HCT116 (cell line): ENCODE results near the gene ABHD2. TPM values are rescaled to one million over a fixed set of nuclear protein-coding genes. Genes with fewer than 3 reads are reported as not detected.

Experiments used
- ATAC-seq: fragments of 200-7000 bp; cut with Tn5 transposase; 2 replicates; pipeline ENCODE4 v1.9.1; 2020; ENCODE audit warnings: mild to moderate bottlenecking, moderate library complexity
- BruUV-seq: library from RNA; stranded (reverse); fragments of 400-500 nt; replicated peaks from 2 replicates; lab custom pipeline; 2021; lab: Mats Ljungman, UMichigan
- CTCF ChIA-PET: fragments of 300-600 bp; sonication (Branson Sonifier 250); formaldehyde crosslinking; loops from one replicate; lab custom pipeline; 2021; ENCODE audit warnings: antibody characterized with exemption; lab: Charles Lee
- POLR2A ChIA-PET: fragments of 300-600, 350-600 bp; sonication (Branson Sonifier 250); formaldehyde crosslinking; loops from one replicate; lab custom pipeline; 2021; ENCODE audit warnings: antibody characterized with exemption; lab: Charles Lee
- RAD21 ChIA-PET, 2 experiments: fragments of 300-600 bp; sonication (Branson Sonifier 250); formaldehyde crosslinking; loops; one replicate each; lab custom pipeline; 2023; ENCODE audit warnings: low total read pairs in 2 of 2; ENCODE audit not compliant: uncharacterized antibody in 2 of 2, unreplicated experiment in 2 of 2, low non-redundant PET in 1 of 2; lab: Charles Lee
- DNase-seq: peaks from one replicate; pipeline ENCODE4 v3.0.0-alpha.2; 2010; ENCODE audit warnings: low read depth, low spot score
- H2AFZ ChIP-seq: fragments of 200-600 bp; shearing (Covaris generic), sonication (generic); 2 replicates; pipeline ENCODE4 v1.6.1; 2017; ENCODE audit warnings: low read depth, mixed run types, mixed read lengths, antibody characterized with exemption, low read length; ENCODE audit not compliant: poor library complexity, severe bottlenecking
- H3K27ac ChIP-seq: 2 replicates; pipeline ENCODE4 v1.5.1; 2012; ENCODE audit warnings: low read depth, low read length
- H3K27me3 ChIP-seq: fragments of 200-600 bp; sonication (generic); 2 replicates; pipeline ENCODE4 v1.6.1; 2016; ENCODE audit warnings: mixed run types, low read length, mixed read lengths; ENCODE audit not compliant: insufficient read depth
- H3K36me3 ChIP-seq, 2 experiments: fragments of 200-500 bp in 1 of 2; fragments of 200-600 bp in 1 of 2; sonication (Bioruptor generic) in 1 of 2; sonication (generic) in 1 of 2; 2 replicates each; pipeline versions ENCODE4 v1.5.1 to v1.6.1; 2014 to 2016; ENCODE audit warnings: low read length in 2 of 2, inconsistent platforms in 1 of 2, mixed read lengths in 1 of 2, mixed run types in 1 of 2; ENCODE audit not compliant: insufficient read depth in 2 of 2, control insufficient read depth in 1 of 2
- H3K4me1 ChIP-seq, 2 experiments: fragments of 200-600 bp in 1 of 2; sonication (generic) in 1 of 2; 2 replicates each; pipeline versions ENCODE4 v1.5.1 to v1.6.1; 2012 to 2017; ENCODE audit warnings: low read length in 2 of 2, inconsistent platforms in 1 of 2, mild to moderate bottlenecking in 1 of 2, mixed read lengths in 1 of 2, mixed run types in 1 of 2, moderate library complexity in 1 of 2; ENCODE audit not compliant: insufficient read depth in 2 of 2, control insufficient read depth in 1 of 2
- H3K4me2 ChIP-seq: fragments of 200-600 bp; sonication (generic); 2 replicates; pipeline ENCODE4 v1.6.1; 2017; ENCODE audit warnings: mixed run types, low read length, mixed read lengths
- H3K4me3 ChIP-seq, 2 experiments: fragments of 200-600 bp in 1 of 2; sonication (generic) in 1 of 2; replicated peaks in 1 of 2; 2 replicates each; pipeline ENCODE4 v1.5.1; 2011 to 2016; ENCODE audit warnings: low read length in 2 of 2, control low read depth in 1 of 2, low read depth in 1 of 2, mild to moderate bottlenecking in 1 of 2, mixed read lengths in 1 of 2, mixed run types in 1 of 2
- H3K79me2 ChIP-seq: fragments of 200-600 bp; sonication (generic); 2 replicates; pipeline ENCODE4 v1.6.1; 2017; ENCODE audit warnings: mild to moderate bottlenecking, mixed run types, low read length, moderate library complexity, mixed read lengths; ENCODE audit not compliant: insufficient read depth
- H3K9ac ChIP-seq: fragments of 200-600 bp; sonication (generic); 2 replicates; pipeline ENCODE4 v1.6.1; 2016; ENCODE audit warnings: low read length, mixed read lengths
- H3K9me2 ChIP-seq: fragments of 200-600 bp; sonication (generic), shearing (Covaris generic); 2 replicates; pipeline ENCODE4 v1.6.1; 2017; ENCODE audit warnings: mixed run types, mild to moderate bottlenecking, moderate library complexity; ENCODE audit not compliant: insufficient read depth
- H3K9me3 ChIP-seq, 2 experiments: fragments of 200-500 bp in 1 of 2; fragments of 200-600 bp in 1 of 2; sonication (Bioruptor generic) in 1 of 2; sonication (generic) in 1 of 2; 2 replicates each; pipeline ENCODE4 v1.6.1; 2014 to 2017; ENCODE audit warnings: low read length in 2 of 2, mixed read lengths in 2 of 2, inconsistent platforms in 1 of 2, low read depth in 1 of 2, mild to moderate bottlenecking in 1 of 2, mixed run types in 1 of 2, moderate library complexity in 1 of 2; ENCODE audit not compliant: control insufficient read depth in 1 of 2, insufficient read depth in 1 of 2
- H4K20me1 ChIP-seq: fragments of 200-600 bp; sonication (generic), shearing (Covaris generic); 2 replicates; pipeline ENCODE4 v1.6.1; 2017; ENCODE audit warnings: mixed run types, mild to moderate bottlenecking, moderate library complexity; ENCODE audit not compliant: insufficient read depth
- CEBPB ChIP-seq: IDR thresholded peaks from 2 replicates; pipeline ENCODE4 v1.6.1; 2012; ENCODE audit warnings: low read depth
- JUND ChIP-seq: IDR thresholded peaks from 2 replicates; pipeline ENCODE4 v1.6.1; 2012
- RAD21 ChIP-seq: IDR thresholded peaks from 2 replicates; pipeline ENCODE4 v1.6.1; 2012; ENCODE audit warnings: low read depth, mild to moderate bottlenecking
- SIN3A ChIP-seq: IDR thresholded peaks from 2 replicates; pipeline ENCODE4 v1.6.1; 2012; ENCODE audit warnings: low read depth
- TCF7L2 ChIP-seq: IDR thresholded peaks from 2 replicates; pipeline ENCODE4 v1.7.0; 2011; ENCODE audit warnings: borderline replicate concordance, inconsistent platforms; ENCODE audit not compliant: insufficient read depth, insufficient read length; ENCODE audit errors: extremely low read depth
- YY1 ChIP-seq: IDR thresholded peaks from 2 replicates; pipeline ENCODE4 v1.6.1; 2011; ENCODE audit warnings: low read length, low read depth, moderate library complexity, mild to moderate bottlenecking; ENCODE audit not compliant: insufficient replicate concordance; ENCODE audit errors: extremely low read depth
- ZFX ChIP-seq: fragments of 450-650 bp; IDR thresholded peaks from 2 replicates; pipeline ENCODE4 v1.6.1; 2017
- ZNF274 ChIP-seq: fragments of 200-500 bp; sonication (Bioruptor generic); IDR thresholded peaks from 2 replicates; pipeline ENCODE4 v1.6.1; 2014; ENCODE audit warnings: mild to moderate bottlenecking, low read depth, low read length, inconsistent platforms
- intact Hi-C: fragments of 100-400 bp; cut with micrococcal nuclease; formaldehyde crosslinking; loops from 2 replicates; pipeline ENCODE4 v1.10.0; 2022
- total RNA-seq: library from RNA; stranded (reverse); gene quantifications from one replicate; pipeline ENCODE4 v1.2.1, GENCODE V29; 2021; ENCODE audit not compliant: unreplicated experiment
- TF ChIP-seq, protein P1 (sequence below): IDR thresholded peaks from 2 replicates; pipeline ENCODE4 v1.6.1; 2011; ENCODE audit warnings: mild to moderate bottlenecking, low read length, moderate library complexity; ENCODE audit not compliant: insufficient replicate concordance; ENCODE audit errors: extremely low read depth
- TF ChIP-seq, protein P2 (sequence below): IDR thresholded peaks from 2 replicates; pipeline ENCODE4 v1.6.1; 2012; ENCODE audit warnings: low read depth
- TF ChIP-seq, protein P3 (sequence below), 3 experiments: fragments of 200-600 bp in 1 of 3; sonication (generic) in 1 of 3; IDR thresholded peaks in 2 of 3; conservative IDR thresholded peaks in 1 of 3; 2 replicates each; pipeline ENCODE4 v1.5.1; 2012 to 2017; ENCODE audit warnings: low read depth in 2 of 3, low read length in 2 of 3, antibody characterized with exemption in 1 of 3, borderline replicate concordance in 1 of 3, control low read depth in 1 of 3, mild to moderate bottlenecking in 1 of 3, mixed read lengths in 1 of 3, mixed run types in 1 of 3, moderate library complexity in 1 of 3; ENCODE audit not compliant: insufficient read depth in 1 of 3

ABHD2 gene
- total RNA-seq, 1 experiment from 2014 or later = 40.8 TPM

DNA sequence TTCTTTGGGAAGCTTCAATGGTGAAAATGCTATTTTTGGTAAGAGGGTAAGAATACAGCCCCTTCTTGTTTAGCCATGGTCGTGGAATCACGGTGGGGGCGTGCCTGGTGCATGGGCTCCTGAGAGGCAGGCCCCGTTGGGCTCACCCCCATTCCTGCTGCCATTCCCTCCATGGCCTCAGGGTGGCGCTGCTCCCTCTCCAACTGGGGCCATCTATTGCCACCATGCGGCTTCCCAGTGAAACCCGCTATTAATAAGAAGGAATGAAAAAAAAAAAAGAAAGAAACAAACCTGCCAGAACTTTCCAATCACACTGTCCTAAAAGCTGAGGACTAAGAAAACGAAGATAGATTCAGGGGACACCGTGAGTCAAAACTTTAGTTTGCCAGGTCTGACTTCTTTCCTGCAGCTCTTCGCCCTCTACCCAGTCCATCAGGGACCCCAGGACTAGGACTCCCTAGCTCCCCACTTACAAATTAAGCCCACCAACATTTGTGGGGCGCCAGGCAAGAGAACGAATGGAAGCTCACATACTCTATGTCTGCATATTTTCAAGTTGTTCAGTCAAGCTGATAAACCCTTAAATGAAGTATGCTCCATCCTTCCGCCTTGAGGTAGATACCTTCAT, 30.6 kb upstream of the ABHD2 start (continued):
- TF ChIP-seq, protein P1, sequence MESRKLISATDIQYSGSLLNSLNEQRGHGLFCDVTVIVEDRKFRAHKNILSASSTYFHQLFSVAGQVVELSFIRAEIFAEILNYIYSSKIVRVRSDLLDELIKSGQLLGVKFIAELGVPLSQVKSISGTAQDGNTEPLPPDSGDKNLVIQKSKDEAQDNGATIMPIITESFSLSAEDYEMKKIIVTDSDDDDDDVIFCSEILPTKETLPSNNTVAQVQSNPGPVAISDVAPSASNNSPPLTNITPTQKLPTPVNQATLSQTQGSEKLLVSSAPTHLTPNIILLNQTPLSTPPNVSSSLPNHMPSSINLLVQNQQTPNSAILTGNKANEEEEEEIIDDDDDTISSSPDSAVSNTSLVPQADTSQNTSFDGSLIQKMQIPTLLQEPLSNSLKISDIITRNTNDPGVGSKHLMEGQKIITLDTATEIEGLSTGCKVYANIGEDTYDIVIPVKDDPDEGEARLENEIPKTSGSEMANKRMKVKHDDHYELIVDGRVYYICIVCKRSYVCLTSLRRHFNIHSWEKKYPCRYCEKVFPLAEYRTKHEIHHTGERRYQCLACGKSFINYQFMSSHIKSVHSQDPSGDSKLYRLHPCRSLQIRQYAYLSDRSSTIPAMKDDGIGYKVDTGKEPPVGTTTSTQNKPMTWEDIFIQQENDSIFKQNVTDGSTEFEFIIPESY = no peak
- TF ChIP-seq JUND (no peak), RAD21 (peak; percentile 97)

DNA sequence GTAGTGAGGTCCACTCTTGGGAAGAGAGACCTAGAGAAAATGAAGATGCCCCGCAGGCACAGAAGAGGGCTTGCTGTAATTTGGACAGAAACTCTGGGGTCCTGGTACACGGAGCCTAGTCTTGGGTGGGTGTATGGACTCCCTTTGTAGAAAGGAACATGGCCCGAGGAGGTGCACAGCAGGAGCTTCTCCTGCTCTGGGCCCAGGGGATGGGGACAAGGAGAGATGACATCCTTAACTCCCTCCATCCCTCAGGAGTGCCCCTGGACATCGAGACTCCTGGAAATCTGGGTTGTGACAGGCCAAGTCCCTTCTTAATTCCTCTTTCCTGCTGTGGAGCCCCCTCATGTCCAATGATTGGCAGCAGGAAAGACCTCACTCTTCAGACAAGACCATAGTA, 29.9 kb upstream of the ABHD2 start:
- Histone ChIP-seq H3K79me2 (no peaks in the 10 kb centered on the region), H3K4me2 (no peak overlapping the region), H3K4me1 (peaks cover 0 to 6% of the 10 kb centered on the region in 2 experiments; a peak in 1 of 4 replicates), H4K20me1 (no peaks in the 10 kb centered on the region), H3K9me3 (no peaks in the 10 kb centered on the region), H3K27me3 (no peaks in the 10 kb centered on the region), H3K27ac (no peak overlapping the region), H3K9ac (no peak overlapping the region), H3K36me3 (no peaks in the 10 kb centered on the region), H3K9me2 (no peaks in the 10 kb centered on the region), H2AFZ (no peak overlapping the region), H3K4me3 (no peak overlapping the region)
- CTCF ChIA-PET = interaction anchor here (0.8 to 2.9 kb wide), 11 partner anchors 21 to 241 kb away, joined by 3 to 39 read pairs (median 8); partner anchors contain the start of gene ABHD2
- ATAC-seq = no peak
- no TSS peak for BruUV-seq
- intact Hi-C loops = loop anchor here (10.0 kb wide), 1 partner anchor 236 kb away; no protein-coding TSS in a partner anchor
- no peak for DNase-seq
- TF ChIP-seq, protein P2, sequence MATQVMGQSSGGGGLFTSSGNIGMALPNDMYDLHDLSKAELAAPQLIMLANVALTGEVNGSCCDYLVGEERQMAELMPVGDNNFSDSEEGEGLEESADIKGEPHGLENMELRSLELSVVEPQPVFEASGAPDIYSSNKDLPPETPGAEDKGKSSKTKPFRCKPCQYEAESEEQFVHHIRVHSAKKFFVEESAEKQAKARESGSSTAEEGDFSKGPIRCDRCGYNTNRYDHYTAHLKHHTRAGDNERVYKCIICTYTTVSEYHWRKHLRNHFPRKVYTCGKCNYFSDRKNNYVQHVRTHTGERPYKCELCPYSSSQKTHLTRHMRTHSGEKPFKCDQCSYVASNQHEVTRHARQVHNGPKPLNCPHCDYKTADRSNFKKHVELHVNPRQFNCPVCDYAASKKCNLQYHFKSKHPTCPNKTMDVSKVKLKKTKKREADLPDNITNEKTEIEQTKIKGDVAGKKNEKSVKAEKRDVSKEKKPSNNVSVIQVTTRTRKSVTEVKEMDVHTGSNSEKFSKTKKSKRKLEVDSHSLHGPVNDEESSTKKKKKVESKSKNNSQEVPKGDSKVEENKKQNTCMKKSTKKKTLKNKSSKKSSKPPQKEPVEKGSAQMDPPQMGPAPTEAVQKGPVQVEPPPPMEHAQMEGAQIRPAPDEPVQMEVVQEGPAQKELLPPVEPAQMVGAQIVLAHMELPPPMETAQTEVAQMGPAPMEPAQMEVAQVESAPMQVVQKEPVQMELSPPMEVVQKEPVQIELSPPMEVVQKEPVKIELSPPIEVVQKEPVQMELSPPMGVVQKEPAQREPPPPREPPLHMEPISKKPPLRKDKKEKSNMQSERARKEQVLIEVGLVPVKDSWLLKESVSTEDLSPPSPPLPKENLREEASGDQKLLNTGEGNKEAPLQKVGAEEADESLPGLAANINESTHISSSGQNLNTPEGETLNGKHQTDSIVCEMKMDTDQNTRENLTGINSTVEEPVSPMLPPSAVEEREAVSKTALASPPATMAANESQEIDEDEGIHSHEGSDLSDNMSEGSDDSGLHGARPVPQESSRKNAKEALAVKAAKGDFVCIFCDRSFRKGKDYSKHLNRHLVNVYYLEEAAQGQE = no peak
- TF ChIP-seq JUND (no peak), YY1 (no peak), RAD21 (no peak), SIN3A (no peak), CEBPB (no peak), ZNF274 (no peak), TCF7L2 (no peak), ZFX (no peak)
- TF ChIP-seq, protein P3, sequence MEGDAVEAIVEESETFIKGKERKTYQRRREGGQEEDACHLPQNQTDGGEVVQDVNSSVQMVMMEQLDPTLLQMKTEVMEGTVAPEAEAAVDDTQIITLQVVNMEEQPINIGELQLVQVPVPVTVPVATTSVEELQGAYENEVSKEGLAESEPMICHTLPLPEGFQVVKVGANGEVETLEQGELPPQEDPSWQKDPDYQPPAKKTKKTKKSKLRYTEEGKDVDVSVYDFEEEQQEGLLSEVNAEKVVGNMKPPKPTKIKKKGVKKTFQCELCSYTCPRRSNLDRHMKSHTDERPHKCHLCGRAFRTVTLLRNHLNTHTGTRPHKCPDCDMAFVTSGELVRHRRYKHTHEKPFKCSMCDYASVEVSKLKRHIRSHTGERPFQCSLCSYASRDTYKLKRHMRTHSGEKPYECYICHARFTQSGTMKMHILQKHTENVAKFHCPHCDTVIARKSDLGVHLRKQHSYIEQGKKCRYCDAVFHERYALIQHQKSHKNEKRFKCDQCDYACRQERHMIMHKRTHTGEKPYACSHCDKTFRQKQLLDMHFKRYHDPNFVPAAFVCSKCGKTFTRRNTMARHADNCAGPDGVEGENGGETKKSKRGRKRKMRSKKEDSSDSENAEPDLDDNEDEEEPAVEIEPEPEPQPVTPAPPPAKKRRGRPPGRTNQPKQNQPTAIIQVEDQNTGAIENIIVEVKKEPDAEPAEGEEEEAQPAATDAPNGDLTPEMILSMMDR (IDR thresholded peaks at IDR 0.05 in 2 of 3, conservative IDR thresholded peaks at IDR 0.05 in 1 of 3; ENCODE audit: borderline replicate concordance in 1 of 3, insufficient read depth in 1 of 3, low read depth in 2 of 3, low read length in 2 of 3) = no peak
- RAD21 ChIA-PET = interaction anchor here (0.9 to 1.6 kb wide), 4 partner anchors 71 to 120 kb away, joined by 5 to 7 read pairs (median 6); no protein-coding TSS in a partner anchor
- POLR2A ChIA-PET = no interaction called here
